K562 (cell line): ENCODE measurements around the gene ETS1. TPM values are rescaled to one million over a fixed set of nuclear protein-coding genes. Genes with fewer than 3 reads are reported as not detected.

Source experiments
- ATAC-seq: fragments of 200-7000 bp; cut with Tn5 transposase; 3 replicates; pipeline ENCODE4 v1.9.1; 2020; ENCODE audit warnings: moderate library complexity
- BruUV-seq: library from RNA; stranded (reverse); fragments of 400-500 nt; replicated peaks from 2 replicates; lab custom pipeline; 2021; lab: Mats Ljungman, UMichigan
- CTCF ChIA-PET: fragments of 300-600 bp; formaldehyde crosslinking; extraction: SDS; loops from one replicate; lab custom pipeline; 2021; ENCODE audit warnings: low intra/inter-chr PET ratio; lab: Yijun Ruan, JAX
- POLR2A ChIA-PET: fragments of 300-600, 350-650 bp; sonication (Branson Sonifier 250); formaldehyde crosslinking; extraction: SDS; loops from one replicate; lab custom pipeline; 2021; ENCODE audit warnings: antibody characterized with exemption, inconsistent platforms; lab: Yijun Ruan, JAX
- DNase-seq, 4 experiments: peaks; one replicate each; pipeline versions ENCODE4 v3.0.0 to v3.0.0-alpha.2; 2011 to 2018; ENCODE audit warnings: low spot score in 3 of 4, mixed read lengths in 3 of 4; ENCODE audit errors: extremely low read depth in 1 of 4
- FAIRE-seq: peaks from 2 replicates; lab custom pipeline; 2011; peaks lifted over from hg19 to GRCh38; lab: Jason Lieb, UNC
- H2AFZ ChIP-seq: 2 replicates; pipeline ENCODE4 v1.6.0; 2011; ENCODE audit warnings: low read depth, low read length, control low read depth, inconsistent platforms
- H3K27ac ChIP-seq: fragments of 200-600 bp; 3 replicates; pipeline ENCODE4 v1.8.0; 2011; ENCODE audit warnings: low read depth, mild to moderate bottlenecking, control low read depth, inconsistent platforms, low read length, moderate library complexity, mixed read lengths; ENCODE audit errors: extremely low read depth
- H3K27me3 ChIP-seq, 2 experiments: fragments of 300-600 bp in 1 of 2; 2 replicates in 1 of 2; 3 replicates in 1 of 2; pipeline versions ENCODE4 v1.6.0 to v1.8.0; 2011; ENCODE audit warnings: inconsistent platforms in 2 of 2, low read length in 2 of 2, mild to moderate bottlenecking in 1 of 2, mixed read lengths in 1 of 2, moderate library complexity in 1 of 2; ENCODE audit not compliant: control insufficient read depth in 2 of 2, insufficient read depth in 2 of 2
- H3K36me3 ChIP-seq: fragments of 300-600 bp; 3 replicates; pipeline ENCODE4 v1.8.0; 2011; ENCODE audit warnings: mild to moderate bottlenecking, low read length, inconsistent platforms; ENCODE audit not compliant: control insufficient read depth, insufficient read depth
- H3K4me1 ChIP-seq, 2 experiments: fragments of 200-600 bp in 1 of 2; replicated peaks in 1 of 2; 2 replicates in 1 of 2; 3 replicates in 1 of 2; pipeline versions ENCODE4 v1.5.1 to v1.8.0; 2011; ENCODE audit warnings: inconsistent platforms in 2 of 2, low read length in 2 of 2, mild to moderate bottlenecking in 1 of 2, mixed read lengths in 1 of 2, moderate library complexity in 1 of 2; ENCODE audit not compliant: control insufficient read depth in 2 of 2, insufficient read depth in 2 of 2
- H3K4me2 ChIP-seq: 2 replicates; pipeline ENCODE4 v1.6.1; 2011; ENCODE audit warnings: low read length, control low read depth, inconsistent platforms, mixed read lengths; ENCODE audit not compliant: insufficient read depth
- H3K4me3 ChIP-seq: fragments of 200-600 bp; sonication (generic), shearing (Covaris generic); 2 replicates; pipeline ENCODE4 v1.5.1; 2016; ENCODE audit warnings: control low read depth, inconsistent platforms
- H3K79me2 ChIP-seq: fragments of 200-600 bp; 3 replicates; pipeline ENCODE4 v1.8.0; 2011; ENCODE audit warnings: low read length, inconsistent platforms; ENCODE audit not compliant: control insufficient read depth, insufficient read depth
- H3K9ac ChIP-seq, 2 experiments: 2 replicates each; pipeline versions ENCODE4 v1.6.0 to v1.6.1; 2011; ENCODE audit warnings: low read depth in 2 of 2, low read length in 2 of 2, control low read depth in 1 of 2, inconsistent platforms in 1 of 2, mild to moderate bottlenecking in 1 of 2, mixed read lengths in 1 of 2; ENCODE audit not compliant: insufficient read depth in 1 of 2
- H3K9me1 ChIP-seq: one replicate; pipeline ENCODE4 v1.6.0; 2011; ENCODE audit warnings: inconsistent platforms, mild to moderate bottlenecking, low read length, moderate library complexity; ENCODE audit not compliant: control insufficient read depth, insufficient read depth
- H3K9me3 ChIP-seq: replicated peaks from 2 replicates; pipeline ENCODE4 v1.5.1; 2011; ENCODE audit warnings: low read depth, low read length, inconsistent platforms; ENCODE audit not compliant: control insufficient read depth, insufficient read depth
- H4K20me1 ChIP-seq: replicated peaks from 2 replicates; pipeline ENCODE4 v1.6.1; 2011; ENCODE audit warnings: low read length, inconsistent platforms, mixed read lengths; ENCODE audit not compliant: control insufficient read depth, insufficient read depth
- CHD2 ChIP-seq: IDR thresholded peaks from 2 replicates; pipeline ENCODE4 v1.6.1; 2011; ENCODE audit warnings: low read depth, low read length
- COPS2 ChIP-seq: fragments of 450-650 bp; conservative IDR thresholded peaks from 2 replicates; pipeline ENCODE4 v1.6.1; 2016; ENCODE audit warnings: mild to moderate bottlenecking, moderate library complexity
- FOXK2 ChIP-seq, 2 experiments: fragments of 450-650 bp; IDR thresholded peaks in 1 of 2; conservative IDR thresholded peaks in 1 of 2; 2 replicates each; pipeline ENCODE4 v1.6.1; 2016; ENCODE audit warnings: low read depth in 2 of 2, mild to moderate bottlenecking in 1 of 2
- HDAC1 ChIP-seq, 2 experiments: fragments of 450-650 bp; IDR thresholded peaks; 2 replicates each; pipeline ENCODE4 v1.6.1; 2016 to 2017; ENCODE audit warnings: inconsistent platforms in 1 of 2, mild to moderate bottlenecking in 1 of 2, moderate library complexity in 1 of 2
- NFE2 ChIP-seq: IDR thresholded peaks from 2 replicates; pipeline ENCODE4 v1.6.1; 2014; ENCODE audit warnings: antibody characterized with exemption, low read depth
- POU5F1 ChIP-seq: fragments of 150-350 bp; IDR thresholded peaks from 2 replicates; pipeline ENCODE4 v1.6.1; 2014; ENCODE audit warnings: borderline replicate concordance, low read length, low read depth, mild to moderate bottlenecking; ENCODE audit not compliant: partially characterized antibody
- RFX7 ChIP-seq: fragments of 250-450 bp; sonication (Bioruptor Pico); IDR thresholded peaks from 2 replicates; pipeline ENCODE4 v1.5.1; 2021; ENCODE audit warnings: mild to moderate bottlenecking
- SMC3 ChIP-seq: conservative IDR thresholded peaks from 2 replicates; pipeline ENCODE4 v1.6.1; 2011; ENCODE audit warnings: low read depth, low read length, improper control_type of control experiment; ENCODE audit not compliant: insufficient read depth
- ZNF140 ChIP-seq: fragments of 250-450 bp; sonication (Bioruptor Pico); IDR thresholded peaks from 2 replicates; pipeline ENCODE4 v1.8.0; 2021; ENCODE audit warnings: moderate library complexity, mild to moderate bottlenecking, inconsistent platforms
- ZNF764 ChIP-seq: fragments of 250-450 bp; sonication (Bioruptor Pico); IDR thresholded peaks from 2 replicates; pipeline ENCODE4 v1.4.0; 2020; ENCODE audit warnings: low read depth, mild to moderate bottlenecking, moderate library complexity
- WGBS: fragments of 100-300 bp; shearing (Covaris generic); methylation state at CpG from one replicate; pipeline ENCODE4 v1.1.6; 2016; ENCODE audit warnings: low coverage, mixed read lengths; ENCODE audit not compliant: insufficient coverage; ENCODE audit errors: missing lambda C conversion rate; 5-methylcytosine and 5-hydroxymethylcytosine counted together
- in situ Hi-C: fragments of 300-500 bp; cut with MboI; formaldehyde crosslinking; loops from 4 replicates; pipeline ENCODE4 v1.15.0; 2018; ENCODE audit warnings: inconsistent platforms, mixed read lengths
- intact Hi-C: fragments of 100-400 bp; cut with micrococcal nuclease; formaldehyde crosslinking; loops from 2 replicates; pipeline ENCODE4 v1.14.2; 2022
- polyA plus RNA-seq, 8 experiments: library from polyadenylated mRNA; depleted of rRNA in 4 of 8; stranded (reverse) in 5 of 8; unstranded in 3 of 8; fragments of >200 nt; fragmentation: Nextera tagmentation in 2 of 8; fragmentation: Illumina TruSeq in 1 of 8; extraction: Ambion mirVana in 2 of 8; extraction: Trizol in 1 of 8; gene quantifications; 2 replicates each; pipeline versions ENCODE4 v1.2.1 to v1.2.3, GENCODE V29; 2011 to 2014; ENCODE audit warnings: inconsistent platforms in 1 of 8, missing spikeins in 1 of 8
- total RNA-seq, 7 experiments: library from RNA; depleted of rRNA in 6 of 7; stranded (reverse); fragments of >200 nt in 6 of 7; fragmentation: Illumina TruSeq in 2 of 7; extraction: Trizol in 2 of 7; gene quantifications; 2 replicates each; pipeline versions ENCODE4 v1.2.1 to v1.2.3, GENCODE V29; 2011 to 2021; ENCODE audit warnings: low replicate concordance in 1 of 7
- TF ChIP-seq, protein P1 (sequence below): fragments of 450-650 bp; IDR thresholded peaks from 2 replicates; pipeline ENCODE4 v1.6.1; 2016; ENCODE audit warnings: mild to moderate bottlenecking
- TF ChIP-seq, protein P2 (sequence below): fragments of 250-450 bp; sonication (Bioruptor Pico); IDR thresholded peaks from 2 replicates; pipeline ENCODE4 v1.6.1; 2021; ENCODE audit warnings: mild to moderate bottlenecking

The ETS1 gene
- total and polyA plus RNA-seq, 9 of the 15 experiments (the other 6 are each of a cell fraction or from before 2014, with no cell fraction given) = 0.04 to 1.4 (median 0.23) TPM

DNA sequence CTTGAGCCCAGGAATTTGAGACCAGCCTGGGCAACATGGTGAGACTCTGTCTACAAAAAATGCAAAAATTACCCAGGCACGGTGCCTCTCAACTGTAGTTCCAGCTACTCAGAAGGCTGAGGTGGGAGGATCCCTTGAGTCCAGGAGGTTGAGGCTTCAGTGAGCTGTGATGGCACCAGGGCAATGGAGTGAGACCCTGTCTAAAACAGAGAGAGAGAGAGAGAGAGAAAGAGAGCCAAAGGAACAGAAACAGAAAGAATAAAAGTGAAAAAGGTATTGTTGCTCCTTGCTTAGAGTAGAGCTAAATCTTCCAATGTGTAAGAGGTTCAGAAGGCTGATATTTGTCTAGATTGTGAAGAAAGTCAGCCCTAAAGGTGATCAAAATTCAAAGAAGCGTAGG is 8.9 kb upstream of the ETS1 start (continued):
- TF ChIP-seq, protein P1, sequence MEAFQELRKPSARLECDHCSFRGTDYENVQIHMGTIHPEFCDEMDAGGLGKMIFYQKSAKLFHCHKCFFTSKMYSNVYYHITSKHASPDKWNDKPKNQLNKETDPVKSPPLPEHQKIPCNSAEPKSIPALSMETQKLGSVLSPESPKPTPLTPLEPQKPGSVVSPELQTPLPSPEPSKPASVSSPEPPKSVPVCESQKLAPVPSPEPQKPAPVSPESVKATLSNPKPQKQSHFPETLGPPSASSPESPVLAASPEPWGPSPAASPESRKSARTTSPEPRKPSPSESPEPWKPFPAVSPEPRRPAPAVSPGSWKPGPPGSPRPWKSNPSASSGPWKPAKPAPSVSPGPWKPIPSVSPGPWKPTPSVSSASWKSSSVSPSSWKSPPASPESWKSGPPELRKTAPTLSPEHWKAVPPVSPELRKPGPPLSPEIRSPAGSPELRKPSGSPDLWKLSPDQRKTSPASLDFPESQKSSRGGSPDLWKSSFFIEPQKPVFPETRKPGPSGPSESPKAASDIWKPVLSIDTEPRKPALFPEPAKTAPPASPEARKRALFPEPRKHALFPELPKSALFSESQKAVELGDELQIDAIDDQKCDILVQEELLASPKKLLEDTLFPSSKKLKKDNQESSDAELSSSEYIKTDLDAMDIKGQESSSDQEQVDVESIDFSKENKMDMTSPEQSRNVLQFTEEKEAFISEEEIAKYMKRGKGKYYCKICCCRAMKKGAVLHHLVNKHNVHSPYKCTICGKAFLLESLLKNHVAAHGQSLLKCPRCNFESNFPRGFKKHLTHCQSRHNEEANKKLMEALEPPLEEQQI = no peak
- TF ChIP-seq POU5F1 (no peak), ZNF764 (CRISPR knock-in tag) (no peak), FOXK2 (conservative IDR thresholded peaks at IDR 0.05 in 1 of 2, IDR thresholded peaks at IDR 0.05 in 1 of 2; ENCODE audit: low read depth in 2 of 2) (no peak), COPS2 (no peak), SMC3 (no peak), ZNF140 (CRISPR knock-in tag) (no peak), RFX7 (CRISPR knock-in tag) (no peak)
- TF ChIP-seq, protein P2, sequence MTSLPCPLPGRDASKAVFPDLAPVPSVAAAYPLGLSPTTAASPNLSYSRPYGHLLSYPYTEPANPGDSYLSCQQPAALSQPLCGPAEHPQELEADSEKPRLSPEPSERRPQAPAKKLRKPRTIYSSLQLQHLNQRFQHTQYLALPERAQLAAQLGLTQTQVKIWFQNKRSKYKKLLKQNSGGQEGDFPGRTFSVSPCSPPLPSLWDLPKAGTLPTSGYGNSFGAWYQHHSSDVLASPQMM (CRISPR knock-in tag) = no peak

DNA sequence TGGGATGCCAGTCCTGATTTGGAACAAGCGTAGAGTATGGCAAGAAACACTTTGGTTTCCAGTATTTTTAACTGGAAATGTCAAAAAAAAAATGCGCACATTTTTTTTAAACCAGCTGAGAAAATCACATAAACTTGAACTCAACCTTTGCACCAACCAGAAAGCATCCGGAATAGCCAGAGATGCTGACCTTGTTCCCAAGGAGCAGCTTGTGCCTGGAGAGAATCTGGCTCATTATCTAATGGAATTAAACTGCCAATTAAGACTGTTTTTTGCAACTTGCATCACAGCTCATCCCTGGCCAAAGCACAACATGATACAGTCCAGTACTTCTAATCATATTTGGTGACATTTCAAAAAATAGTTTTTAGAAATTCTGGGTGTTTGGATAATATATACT is 8.4 kb upstream of the ETS1 start:
- ChIA-PET CTCF (no interaction called here), POLR2A (no interaction called here)
- Histone ChIP-seq H3K4me1 (no peaks in the 10 kb centered on the region), H3K79me2 (no peaks in the 10 kb centered on the region), H3K4me3 (no peak overlapping the region), H3K27me3 (no peaks in the 10 kb centered on the region), H3K4me2 (no peak overlapping the region), H4K20me1 (no peaks in the 10 kb centered on the region), H2AFZ (no peak overlapping the region), H3K9me1 (no peaks in the 10 kb centered on the region), H3K9me3 (no peaks in the 10 kb centered on the region), H3K9ac (no peak overlapping the region), H3K27ac (no peak overlapping the region), H3K36me3 (no peaks in the 10 kb centered on the region)
- TF ChIP-seq HDAC1 (IDR thresholded peaks at IDR 0.05) (no peak), NFE2 (no peak), CHD2 (no peak)
- DNase-seq (no peak), FAIRE-seq (no peak), ATAC-seq (no peak)
- in situ Hi-C loops (no loop called here), intact Hi-C loops (no loop called here)
- BruUV-seq = no TSS peak
- 0% methylated on average over 3 of the region's 3 CpGs for WGBS
